Activated CD4-positive, alpha-beta memory T cell treated with anti-CD3 and anti-CD28 coated beads for 36 hours (primary cell): ENCODE results near the gene KIF26B. TPM values are rescaled to one million over a fixed set of nuclear protein-coding genes. Genes with fewer than 3 reads are reported as not detected.

Source experiments
- CTCF ChIA-PET: fragments of 350-600 bp; sonication (Branson Sonifier 250); formaldehyde crosslinking; loops from one replicate; lab custom pipeline; 2021; ENCODE audit warnings: antibody characterized with exemption, inconsistent platforms; lab: Charles Lee
- POLR2A ChIA-PET: fragments of 350-600 bp; sonication (Branson Sonifier 250); formaldehyde crosslinking; loops from one replicate; lab custom pipeline; 2021; ENCODE audit warnings: antibody characterized with exemption; lab: Charles Lee
- DNase-seq: peaks from one replicate; pipeline ENCODE4 v3.0.0-alpha.2; 2020
- H3K27ac Mint-ChIP-seq: one replicate; pipeline ENCODE4 v1.8.0; 2021; ENCODE audit warnings: mixed read lengths
- H3K27me3 Mint-ChIP-seq: one replicate; pipeline ENCODE4 v1.8.0; 2021; ENCODE audit warnings: mixed read lengths
- H3K36me3 Mint-ChIP-seq: one replicate; pipeline ENCODE4 v1.8.0; 2021; ENCODE audit warnings: mixed read lengths
- H3K4me1 Mint-ChIP-seq: one replicate; pipeline ENCODE4 v1.8.0; 2021; ENCODE audit warnings: low read depth, mixed read lengths
- H3K4me3 Mint-ChIP-seq: one replicate; pipeline ENCODE4 v1.8.0; 2021; ENCODE audit warnings: mild to moderate bottlenecking, mixed read lengths
- H3K9me3 Mint-ChIP-seq: one replicate; pipeline ENCODE4 v1.8.0; 2021; ENCODE audit warnings: mixed read lengths
- intact Hi-C: fragments of 100-400 bp; cut with micrococcal nuclease; formaldehyde crosslinking; loops from one replicate; pipeline ENCODE4 v1.15.1; 2023
- total RNA-seq, 2 experiments: library from RNA; stranded (reverse); gene quantifications; one replicate each; pipeline ENCODE4 v1.2.3, GENCODE V29; 2021

Gene KIF26B
- total RNA-seq, 2 experiments from 2014 or later, result not detected

GRCh38 chr1:245158913-245159312, 4.1 kb downstream of the KIF26B start:
- intact Hi-C loops, result loop anchor here (5.0 to 10.0 kb wide), 5 partner anchors 116 to 1596 kb away; no protein-coding TSS in a partner anchor
- DNase-seq, result no peak
- Mint-ChIP-seq H3K9me3 (peaks cover 9% of the 10 kb centered on the region), H3K4me1 (peaks cover 13% of the 10 kb centered on the region), H3K27ac (no peak overlapping the region), H3K36me3 (no peaks in the 10 kb centered on the region), H3K4me3 (no peak overlapping the region), H3K27me3 (peaks cover 35% of the 10 kb centered on the region)
- POLR2A ChIA-PET, result no interaction called here
- CTCF ChIA-PET, result no interaction called here

- Mint-ChIP-seq H3K27ac (no peak overlapping the region), H3K36me3 (no peaks in the 10 kb centered on the region), H3K9me3 (peaks cover 9% of the 10 kb centered on the region), H3K27me3 (peaks cover 38% of the 10 kb centered on the region), H3K4me1 (peaks cover 7% of the 10 kb centered on the region), H3K4me3 (no peak overlapping the region)
- DNase-seq, result no peak
- ChIA-PET CTCF (no interaction called here), POLR2A (no interaction called here)
- intact Hi-C loops, result no loop called here
These were observed 5.5 kb downstream of the KIF26B start for GRCh38 chr1:245160288-245160687.

- peaks cover 38% of the 10 kb centered on the region for H3K27me3 Mint-ChIP-seq
- no peaks in the 10 kb centered on the region for H3K36me3 Mint-ChIP-seq
- H3K27ac Mint-ChIP-seq, result no peak overlapping the region
These were observed 6.1 kb downstream of the KIF26B start for GRCh38 chr1:245160741-245161400.

DNA sequence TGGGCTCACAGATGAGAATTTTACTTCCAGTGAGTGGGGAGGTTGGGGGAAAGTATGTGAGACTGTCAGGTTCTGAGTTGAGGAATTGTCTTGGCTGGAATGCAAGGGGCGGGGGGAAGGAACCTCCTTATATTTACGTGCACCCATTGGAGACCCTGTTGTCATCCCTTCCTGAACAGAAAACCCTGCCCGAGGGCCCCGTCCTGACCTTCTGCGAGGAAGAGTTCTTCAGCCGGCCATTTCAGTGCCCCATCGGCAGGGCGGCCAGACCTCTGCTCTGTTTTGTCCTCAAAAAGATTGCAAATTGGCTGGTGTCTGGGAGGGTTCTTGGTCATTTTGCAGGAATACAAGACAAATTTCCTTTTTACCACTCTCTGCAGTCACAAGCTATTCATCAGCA, 7.1 kb downstream of the KIF26B start:
- H3K4me3 Mint-ChIP-seq, result no peak overlapping the region
- peaks cover 4% of the 10 kb centered on the region for H3K4me1 Mint-ChIP-seq
- peaks cover 9% of the 10 kb centered on the region for H3K9me3 Mint-ChIP-seq
- H3K27me3 Mint-ChIP-seq, result peaks cover 41% of the 10 kb centered on the region
- ChIA-PET POLR2A (no interaction called here), CTCF (interaction anchor here (0.6 kb wide), 1 partner anchor 9 kb away, joined by 3 read pairs; no protein-coding TSS in a partner anchor)
- no peak for DNase-seq
- no peak overlapping the region for H3K27ac Mint-ChIP-seq
- intact Hi-C loops, result no loop called here
- H3K36me3 Mint-ChIP-seq, result no peaks in the 10 kb centered on the region

More at GRCh38 chr1:245160741-245161400, 6.1 kb downstream of the KIF26B start:
- ChIA-PET CTCF (no interaction called here), POLR2A (no interaction called here)
- DNase-seq, result no peak
- H3K4me3 Mint-ChIP-seq, result no peak overlapping the region
- intact Hi-C loops, result no loop called here
- peaks cover 5% of the 10 kb centered on the region for H3K4me1 Mint-ChIP-seq
- peaks cover 9% of the 10 kb centered on the region for H3K9me3 Mint-ChIP-seq

GRCh38 chr1:245166471-245166885, 11.7 kb downstream of the KIF26B start:
- ChIA-PET CTCF (interaction anchor here (2.1 kb wide), 1 partner anchor 14 kb away, joined by 12 read pairs; no protein-coding TSS in a partner anchor), POLR2A (no interaction called here)
- no peaks in the 10 kb centered on the region for H3K9me3 Mint-ChIP-seq
- no peak overlapping the region for H3K27ac Mint-ChIP-seq
- H3K4me3 Mint-ChIP-seq, result no peak overlapping the region
- DNase-seq, result no peak
- no peaks in the 10 kb centered on the region for H3K4me1 Mint-ChIP-seq
- intact Hi-C loops, result no loop called here
- H3K27me3 Mint-ChIP-seq, result peaks cover 54% of the 10 kb centered on the region
- H3K36me3 Mint-ChIP-seq, result no peaks in the 10 kb centered on the region

DNA sequence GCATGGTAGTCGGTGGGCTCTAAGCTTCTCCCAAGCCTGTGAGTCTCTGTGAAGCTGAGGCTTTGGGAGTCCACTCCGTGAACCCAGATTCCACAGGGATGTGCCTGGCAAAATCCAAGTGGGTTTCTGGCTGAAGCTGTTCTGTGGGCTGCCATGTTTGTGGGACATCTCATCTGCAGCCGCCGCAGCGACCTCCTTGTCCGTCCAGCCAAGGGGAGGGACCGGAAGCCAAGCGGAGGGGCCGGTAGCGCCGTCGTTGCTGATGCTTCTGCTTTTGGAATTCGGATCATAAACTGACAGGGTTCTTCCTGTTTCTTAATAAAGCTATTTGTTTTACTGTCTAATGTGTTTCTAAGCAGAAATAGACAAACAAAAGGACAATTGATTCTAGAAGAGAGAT, 13.3 kb downstream of the KIF26B start:
- peaks cover 54% of the 10 kb centered on the region for H3K27me3 Mint-ChIP-seq
- no peaks in the 10 kb centered on the region for H3K36me3 Mint-ChIP-seq
- ChIA-PET CTCF (interaction anchor here (1.2 to 2.1 kb wide), 3 partner anchors 8 to 15 kb away, joined by 3 to 12 read pairs (median 3); no protein-coding TSS in a partner anchor), POLR2A (no interaction called here)
- H3K4me3 Mint-ChIP-seq, result no peak overlapping the region
- DNase-seq, result no peak
- intact Hi-C loops, result no loop called here
- H3K9me3 Mint-ChIP-seq, result no peaks in the 10 kb centered on the region
- H3K4me1 Mint-ChIP-seq, result no peaks in the 10 kb centered on the region
- no peak overlapping the region for H3K27ac Mint-ChIP-seq

- H3K27ac Mint-ChIP-seq, result no peak overlapping the region
- H3K9me3 Mint-ChIP-seq, result no peaks in the 10 kb centered on the region
- intact Hi-C loops, result no loop called here
- H3K4me1 Mint-ChIP-seq, result no peaks in the 10 kb centered on the region
- H3K36me3 Mint-ChIP-seq, result no peaks in the 10 kb centered on the region
- H3K27me3 Mint-ChIP-seq, result peaks cover 54% of the 10 kb centered on the region
- ChIA-PET CTCF (interaction anchor here (1.2 kb wide), 1 partner anchor 12 kb away, joined by 3 read pairs; no protein-coding TSS in a partner anchor), POLR2A (no interaction called here)
- no peak overlapping the region for H3K4me3 Mint-ChIP-seq
- DNase-seq, result no peak
These were observed 14.1 kb downstream of the KIF26B start for GRCh38 chr1:245168906-245169305.

GRCh38 chr1:245169376-245169775, 14.6 kb downstream of the KIF26B start:
- POLR2A ChIA-PET, result no interaction called here
- no peak overlapping the region for H3K27ac Mint-ChIP-seq
- H3K9me3 Mint-ChIP-seq, result no peaks in the 10 kb centered on the region
- no peaks in the 10 kb centered on the region for H3K36me3 Mint-ChIP-seq
- H3K27me3 Mint-ChIP-seq, result peaks cover 52% of the 10 kb centered on the region
- H3K4me3 Mint-ChIP-seq, result no peak overlapping the region
- CTCF ChIA-PET, result interaction anchor here (1.2 kb wide), 1 partner anchor 13 kb away, joined by 3 read pairs; no protein-coding TSS in a partner anchor
- intact Hi-C loops, result no loop called here
- H3K4me1 Mint-ChIP-seq, result no peaks in the 10 kb centered on the region
- no peak for DNase-seq

GRCh38 chr1:245172026-245172425, 17.2 kb downstream of the KIF26B start:
- Mint-ChIP-seq H3K27me3 (peaks cover 35% of the 10 kb centered on the region), H3K36me3 (no peaks in the 10 kb centered on the region), H3K27ac (no peak overlapping the region), H3K9me3 (no peaks in the 10 kb centered on the region), H3K4me1 (no peaks in the 10 kb centered on the region), H3K4me3 (no peak overlapping the region)
- no peak for DNase-seq
- intact Hi-C loops, result no loop called here
- POLR2A ChIA-PET, result no interaction called here
- CTCF ChIA-PET, result interaction anchor here (2.4 kb wide), 1 partner anchor 16 kb away, joined by 6 read pairs; no protein-coding TSS in a partner anchor

- ChIA-PET POLR2A (no interaction called here), CTCF (interaction anchor here (2.4 kb wide), 1 partner anchor 16 kb away, joined by 6 read pairs; no protein-coding TSS in a partner anchor)
- DNase-seq, result no peak
- intact Hi-C loops, result no loop called here
- no peak overlapping the region for H3K4me3 Mint-ChIP-seq
- H3K27ac Mint-ChIP-seq, result no peak overlapping the region
- H3K36me3 Mint-ChIP-seq, result no peaks in the 10 kb centered on the region
- H3K4me1 Mint-ChIP-seq, result no peaks in the 10 kb centered on the region
- H3K9me3 Mint-ChIP-seq, result no peaks in the 10 kb centered on the region
- peaks cover 28% of the 10 kb centered on the region for H3K27me3 Mint-ChIP-seq
These were observed 18.0 kb downstream of the KIF26B start for GRCh38 chr1:245172829-245173228.

DNA sequence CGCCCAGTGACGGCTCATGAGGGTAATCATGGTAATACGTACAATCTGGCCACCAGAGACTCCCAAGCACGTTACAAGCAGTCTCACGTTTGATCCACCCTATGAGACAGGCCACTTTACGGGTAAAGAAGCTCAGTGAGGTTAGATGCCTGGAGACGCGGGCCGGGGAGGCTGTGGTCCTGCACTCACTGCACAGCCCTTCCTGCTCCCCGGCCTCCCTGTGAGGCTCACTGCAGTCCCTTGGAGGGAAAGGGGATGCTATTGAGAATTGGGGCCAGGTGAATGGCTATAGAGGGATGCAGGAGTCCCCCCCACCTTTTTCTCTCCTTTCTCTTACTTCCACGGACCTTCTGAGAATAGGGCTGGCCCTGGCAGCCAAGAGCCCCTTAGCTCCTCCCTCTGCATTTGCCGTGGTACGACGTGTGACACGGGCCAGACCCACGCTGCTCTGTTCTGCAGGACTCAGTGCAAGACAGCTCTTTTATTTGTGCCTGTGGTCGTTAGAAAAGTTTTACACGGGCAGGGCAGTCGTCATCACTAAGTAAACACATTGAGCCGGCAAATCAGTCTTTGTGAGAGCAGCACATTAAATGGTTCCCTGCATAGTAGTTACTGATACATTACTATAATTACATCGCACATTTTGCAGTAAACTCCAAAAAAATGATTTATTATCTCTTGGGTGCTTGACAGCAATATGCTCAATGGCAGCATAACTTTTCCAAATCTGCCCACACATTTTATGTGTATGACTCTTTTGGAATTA, 18.8 kb downstream of the KIF26B start:
- CTCF ChIA-PET, result interaction anchor here (2.4 kb wide), 1 partner anchor 17 kb away, joined by 6 read pairs; no protein-coding TSS in a partner anchor
- intact Hi-C loops, result no loop called here

More for the DNA sequence above, 18.8 kb downstream of the KIF26B start:
- no peaks in the 10 kb centered on the region for H3K36me3 Mint-ChIP-seq
- no peak for DNase-seq
- H3K27ac Mint-ChIP-seq, result no peak overlapping the region
- no peaks in the 10 kb centered on the region for H3K4me1 Mint-ChIP-seq
- no peaks in the 10 kb centered on the region for H3K9me3 Mint-ChIP-seq
- H3K27me3 Mint-ChIP-seq, result peaks cover 21% of the 10 kb centered on the region
- H3K4me3 Mint-ChIP-seq, result no peak overlapping the region
- POLR2A ChIA-PET, result no interaction called here
